Right lung (tissue), 10 donors: ENCODE data around the gene KCNMB1. TPM values are rescaled to one million over a fixed set of nuclear protein-coding genes. Genes with fewer than 3 reads are reported as not detected.

Experiments
- DNase-seq, 2 donors: peaks; one replicate each; pipeline ENCODE4 v3.0.0-alpha.2; 2013
- long read RNA-seq, 8 donors: transcript quantifications; one replicate each; lab custom pipeline, GENCODE V29; 2026
- polyA plus RNA-seq, 5 donors: library from polyadenylated mRNA; unstranded; fragments of 120-200 nt; gene quantifications; one replicate each; pipeline versions ENCODE4 v1.2.1 to v1.2.3, GENCODE V29; 2013; ENCODE audit warnings: inconsistent platforms in 1 of 5, low replicate concordance in 1 of 5; ENCODE audit not compliant: insufficient read length in 5 of 5, insufficient read depth in 1 of 5

KCNMB1 gene, protein sequence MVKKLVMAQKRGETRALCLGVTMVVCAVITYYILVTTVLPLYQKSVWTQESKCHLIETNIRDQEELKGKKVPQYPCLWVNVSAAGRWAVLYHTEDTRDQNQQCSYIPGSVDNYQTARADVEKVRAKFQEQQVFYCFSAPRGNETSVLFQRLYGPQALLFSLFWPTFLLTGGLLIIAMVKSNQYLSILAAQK
- polyA plus RNA-seq = 1 to 10 TPM in 4 of 5 donors, under 1 TPM in 1; 0.60 to 2.7 (median 1.2) TPM
- long read RNA-seq, donor 1, full-length matches to known transcripts = 1 of 1 reads
- long read RNA-seq, donor 1, partial matches to known transcripts = 0 of 1 reads
- long read RNA-seq, donor 1, other reads (novel, unspliced or antisense) = 0 of 1 reads
- long read RNA-seq, donor 2, full-length matches to known transcripts = 6 of 6 reads
- long read RNA-seq, donor 2, partial matches to known transcripts = 0 of 6 reads
- long read RNA-seq, donor 2, other reads (novel, unspliced or antisense) = 0 of 6 reads
- long read RNA-seq, donor 3, full-length matches to known transcripts = 6 of 6 reads
- long read RNA-seq, donor 3, partial matches to known transcripts = 0 of 6 reads
- long read RNA-seq, donor 3, other reads (novel, unspliced or antisense) = 0 of 6 reads
- long read RNA-seq, donor 4 = 0 reads
- long read RNA-seq, donor 5, full-length matches to known transcripts = 1 of 1 reads
- long read RNA-seq, donor 5, partial matches to known transcripts = 0 of 1 reads
- long read RNA-seq, donor 5, other reads (novel, unspliced or antisense) = 0 of 1 reads
- long read RNA-seq, donor 6, full-length matches to known transcripts = 5 of 5 reads
- long read RNA-seq, donor 6, partial matches to known transcripts = 0 of 5 reads
- long read RNA-seq, donor 6, other reads (novel, unspliced or antisense) = 0 of 5 reads
- long read RNA-seq, donor 7 = 0 reads
- long read RNA-seq, donor 8, full-length matches to known transcripts = 1 of 1 reads
- long read RNA-seq, donor 8, partial matches to known transcripts = 0 of 1 reads
- long read RNA-seq, donor 8, other reads (novel, unspliced or antisense) = 0 of 1 reads

DNA sequence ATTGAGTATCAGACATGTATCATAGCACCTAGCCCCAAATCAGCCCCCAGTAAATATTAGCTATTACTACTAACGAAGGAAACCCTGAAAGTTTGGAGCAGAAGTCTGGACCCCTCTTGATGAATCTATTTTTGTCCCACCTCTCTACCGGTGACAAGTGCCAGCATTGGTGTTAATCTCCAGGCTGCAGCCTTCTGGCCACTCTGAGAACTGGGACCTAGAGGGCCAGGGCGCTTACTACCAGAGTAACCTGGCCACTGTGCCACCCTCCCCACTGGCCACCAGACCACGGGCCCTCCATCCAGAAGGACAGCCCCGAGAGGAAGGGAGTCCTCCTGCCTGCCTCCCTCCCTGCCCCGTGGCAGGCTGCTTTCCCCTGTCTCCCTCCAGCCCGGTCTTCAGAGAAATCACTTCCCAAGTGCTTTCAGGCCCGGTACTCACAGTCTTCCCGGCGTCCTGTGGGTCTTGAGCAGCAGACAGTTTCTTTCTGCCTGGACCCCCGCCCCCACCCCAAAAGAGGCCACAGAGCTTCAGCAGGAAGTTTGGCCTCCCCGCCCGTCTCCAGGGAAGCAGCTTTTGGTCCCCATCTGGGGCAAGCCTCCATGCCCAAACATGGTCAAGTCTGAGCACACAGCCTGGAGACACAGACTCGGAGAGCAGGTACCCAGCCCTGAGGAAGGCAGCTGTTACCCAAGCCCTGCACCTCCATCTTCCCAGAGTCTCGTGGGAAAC is at the start of gene KCNMB1:
Gene KCNMB1 (minus strand): TSS at position 550 of the 732 bp plus-strand sequence. CDS start 3,920 bp downstream, outside the sequence.
- DNase-seq = peak in 1 of 2 donors; percentile 11

DNA sequence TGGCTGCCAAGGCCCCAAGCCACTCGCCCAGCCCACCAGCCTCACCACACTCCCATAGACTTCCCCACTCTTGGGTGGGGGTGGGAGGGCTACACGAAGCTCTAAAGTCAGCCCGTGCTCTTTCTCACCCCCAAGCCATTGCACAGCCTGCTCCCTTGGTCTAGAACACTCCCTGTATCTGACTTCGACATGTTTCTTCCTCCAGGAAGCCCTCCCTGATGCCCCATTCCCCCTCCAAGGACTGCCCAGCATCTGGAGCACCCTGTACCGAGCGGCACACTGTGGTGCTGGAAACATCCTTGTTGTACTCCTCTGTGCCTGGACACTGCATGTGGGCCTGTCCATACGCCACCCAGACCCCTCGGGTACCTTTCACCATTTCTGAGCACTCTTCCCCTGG is 49.4 kb upstream of the KCNMB1 start:
- DNase-seq = no peak

DNA sequence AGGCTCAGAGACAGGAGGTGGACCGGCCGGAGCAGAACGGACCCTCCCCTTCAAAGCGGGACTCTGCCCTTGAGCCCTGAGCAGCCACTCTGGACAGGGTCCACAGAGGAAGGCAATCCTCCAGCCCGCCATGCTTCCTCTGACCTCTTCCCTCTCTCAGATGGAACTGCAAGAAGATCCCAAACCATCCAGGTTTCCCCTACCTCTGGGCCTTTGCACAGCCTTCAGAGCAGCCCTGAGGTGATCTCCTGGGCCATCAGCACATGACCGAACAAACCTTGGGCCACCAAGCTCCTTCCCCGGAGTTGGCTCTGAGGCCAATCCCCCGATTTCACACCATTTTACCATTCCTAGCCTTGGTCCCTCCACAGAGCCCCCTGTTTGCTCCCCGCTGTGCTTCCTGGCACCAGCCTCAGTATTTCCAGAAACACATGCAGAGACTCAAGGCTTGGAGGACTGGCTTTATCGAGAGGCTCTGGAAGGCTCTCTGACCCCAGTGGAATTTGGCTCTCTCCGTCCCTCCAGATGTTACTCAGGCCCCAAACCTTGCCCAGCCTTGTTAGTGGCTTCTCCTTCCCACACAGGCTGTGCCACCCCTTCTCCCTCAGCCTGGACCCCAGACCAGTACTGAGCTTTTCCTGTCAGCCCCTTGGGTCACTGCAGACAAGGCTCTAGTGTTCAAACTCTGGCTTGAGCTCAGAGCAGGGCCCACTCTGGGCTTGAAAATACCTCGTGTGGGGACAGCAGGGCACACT is 48.6 kb upstream of the KCNMB1 start:
- DNase-seq = no peak

DNA sequence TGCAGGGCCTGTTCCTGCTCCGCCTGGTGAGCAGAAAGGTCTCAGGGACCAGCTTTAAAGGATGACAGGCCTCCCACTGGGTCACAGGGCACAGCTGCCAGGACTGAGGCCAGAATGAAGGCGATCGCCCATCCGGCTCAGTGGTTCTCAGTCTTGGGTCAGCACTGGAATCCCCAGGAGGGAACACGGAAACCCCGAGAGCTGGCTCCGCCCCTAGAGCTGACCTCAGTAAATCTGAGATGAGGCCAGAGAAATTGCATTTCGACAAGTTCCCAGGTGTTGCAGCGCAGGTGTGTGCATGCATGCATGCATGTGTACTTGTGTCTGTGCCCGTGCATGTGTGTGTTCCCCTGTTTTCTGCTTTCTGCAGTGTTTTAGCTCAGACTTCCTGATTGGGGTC is 47.2 kb upstream of the KCNMB1 start:
- no peak for DNase-seq

DNA sequence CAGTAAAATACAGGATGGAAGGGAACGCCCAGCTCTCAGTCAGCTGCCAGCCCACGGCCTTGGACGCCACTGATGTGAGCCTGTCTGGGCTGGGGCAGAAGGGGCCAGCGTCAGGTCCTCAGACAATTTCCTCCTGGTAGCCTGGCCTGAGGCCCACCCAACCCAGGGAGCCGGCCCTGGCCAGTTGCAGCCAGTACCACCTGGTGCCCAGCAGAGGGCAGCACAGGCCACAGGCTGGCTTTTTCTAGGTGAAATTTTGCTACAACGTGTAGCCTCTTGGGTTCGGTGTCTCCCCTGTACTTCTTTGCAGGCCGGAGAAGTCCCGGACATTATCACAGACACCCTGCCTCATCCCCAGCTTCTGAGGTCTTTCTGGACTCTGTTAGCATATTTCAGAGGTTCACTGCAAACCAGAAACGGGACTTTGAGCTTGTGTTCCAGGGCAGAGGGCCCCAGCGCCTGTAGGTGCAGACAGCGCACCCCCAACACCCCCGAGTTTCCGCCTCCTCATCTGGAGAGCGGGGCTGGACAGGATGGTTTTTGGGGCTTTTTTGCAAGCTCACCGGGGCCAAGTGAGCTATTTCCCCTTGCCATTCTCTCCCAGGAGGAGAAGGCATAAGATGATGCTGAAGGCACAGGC is 45.9 kb upstream of the KCNMB1 start:
- peak; percentile 45 to 67 for DNase-seq

DNA sequence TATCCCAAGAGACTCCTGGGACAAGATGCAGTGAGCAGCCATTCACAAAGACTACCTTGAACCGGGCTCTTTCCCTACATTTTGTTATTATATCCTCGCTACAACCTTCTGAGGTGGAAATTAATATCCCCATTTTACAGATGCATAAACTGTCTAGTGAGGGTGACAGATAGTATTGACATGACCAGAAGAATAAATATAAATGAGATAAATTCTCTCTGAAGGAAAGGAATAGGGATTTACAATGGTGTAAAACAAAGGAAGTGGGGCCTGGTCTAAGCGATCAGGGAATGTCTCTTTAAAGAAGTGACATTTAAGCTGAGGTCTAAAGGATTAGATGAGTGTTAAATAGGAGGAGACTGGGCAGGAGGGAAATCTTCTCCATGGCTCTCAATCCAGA is 43.5 kb upstream of the KCNMB1 start:
- DNase-seq = no peak

DNA sequence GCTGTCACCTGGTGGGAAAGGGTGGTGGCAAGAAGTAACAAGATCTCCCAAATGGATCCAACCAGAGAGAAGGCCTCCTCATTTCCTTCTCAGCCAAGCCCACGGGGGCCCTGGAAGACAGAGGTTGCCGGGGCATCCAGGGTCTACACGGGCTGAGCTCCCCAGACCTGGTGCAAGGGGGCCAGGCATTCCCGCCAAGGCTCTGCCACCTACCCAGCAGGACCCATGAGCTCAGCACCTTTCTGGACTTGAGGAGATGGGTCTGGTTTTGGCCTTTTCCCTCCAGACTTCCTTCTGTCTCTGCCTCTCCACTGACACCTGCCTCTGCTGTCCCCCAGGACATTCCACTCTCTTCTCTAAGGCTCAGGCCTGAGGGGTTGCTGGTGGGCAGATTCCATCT is 42.4 kb upstream of the KCNMB1 start:
- no peak for DNase-seq

DNA sequence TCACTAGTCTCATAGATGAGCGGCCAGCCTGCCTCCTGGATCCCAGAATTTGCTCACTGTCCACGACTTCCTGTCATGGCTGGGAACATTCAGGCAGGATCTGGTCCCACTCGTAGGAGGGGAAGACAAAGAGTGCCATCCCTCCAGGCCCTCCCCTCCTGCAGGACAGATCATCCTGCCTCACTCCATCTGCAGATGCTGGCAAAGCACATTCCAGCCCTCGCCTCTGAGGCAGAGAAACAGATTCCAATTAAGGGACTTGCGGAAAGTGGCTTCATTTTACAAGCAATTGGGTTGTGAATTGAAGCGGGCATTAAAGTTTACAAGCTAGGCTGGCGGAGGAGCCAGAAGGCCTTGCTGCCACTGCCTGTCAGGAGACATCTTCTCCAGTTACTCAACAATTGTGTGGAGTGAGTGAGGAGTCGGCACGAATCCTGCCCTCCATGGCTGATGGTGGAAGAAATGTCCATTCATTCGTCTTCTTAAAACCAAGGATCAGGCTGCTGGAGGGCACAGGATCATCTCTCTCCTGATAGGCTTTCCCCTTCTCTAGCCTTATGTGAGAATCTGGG is 41.8 kb upstream of the KCNMB1 start:
- no peak for DNase-seq

DNA sequence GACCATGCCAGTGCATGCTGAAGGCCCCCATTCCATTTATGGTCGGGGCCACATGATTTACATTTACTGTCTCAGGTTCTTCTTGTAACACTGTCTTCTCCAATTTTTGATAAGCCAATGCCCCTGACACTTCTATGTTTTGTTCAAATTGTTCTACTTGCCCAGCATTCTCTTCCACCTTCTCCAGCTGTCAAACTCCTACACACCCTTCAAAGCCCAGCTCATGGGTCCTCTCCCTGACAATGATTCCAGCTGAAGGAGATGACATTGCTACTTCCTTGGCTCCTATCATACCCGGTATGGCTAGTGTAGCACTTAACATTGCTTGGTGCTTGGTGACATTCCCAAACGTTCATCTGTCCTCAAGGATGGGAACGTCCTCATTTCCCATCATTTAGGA is 41.1 kb upstream of the KCNMB1 start:
- DNase-seq = no peak

DNA sequence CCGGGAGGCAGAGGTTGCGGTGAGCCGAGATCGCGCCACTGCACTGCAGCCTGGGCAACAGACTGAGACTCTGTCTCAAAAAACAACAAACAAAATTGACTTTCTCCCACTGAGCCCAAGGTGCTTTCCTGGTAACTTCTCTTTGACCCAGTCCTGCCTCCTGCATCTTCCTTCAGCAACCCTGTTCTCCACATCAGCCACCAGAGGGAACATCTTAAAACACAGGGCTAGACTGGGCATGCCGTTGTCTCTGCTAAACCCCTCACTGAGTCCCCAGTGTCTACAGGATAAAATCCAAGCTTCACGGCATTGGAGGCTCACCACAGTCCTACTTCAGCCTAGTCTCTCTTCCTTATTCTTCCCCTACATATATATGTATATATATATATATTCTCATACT is 39.8 kb upstream of the KCNMB1 start:
- DNase-seq = no peak

DNA sequence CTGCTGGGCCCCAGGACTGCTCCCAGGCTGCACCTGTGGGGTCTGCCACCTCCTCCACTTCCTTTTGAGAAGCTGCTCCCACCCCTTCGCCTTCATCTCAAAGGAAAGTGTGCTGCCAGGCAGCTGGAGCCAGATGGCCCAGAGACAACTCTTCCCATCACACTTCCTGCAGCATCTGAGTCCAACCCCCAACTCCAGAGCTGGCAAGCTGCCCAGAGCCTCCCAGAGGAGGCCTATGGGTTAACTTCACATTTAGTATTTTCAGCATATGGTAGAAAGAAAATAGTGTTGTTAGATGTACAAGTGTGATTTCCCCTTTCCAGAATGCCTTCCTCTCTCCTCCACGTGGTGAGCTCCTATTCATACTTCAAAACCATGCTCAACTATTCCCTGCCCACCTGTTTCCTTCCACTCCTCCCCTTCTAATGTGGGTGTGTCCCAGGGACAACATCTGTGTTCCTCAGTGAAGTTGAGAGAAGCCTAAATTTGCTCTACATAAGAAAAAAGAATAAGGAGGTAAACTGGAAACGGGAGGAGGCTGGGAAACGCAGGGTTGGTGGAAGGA is 38.6 kb upstream of the KCNMB1 start:
- DNase-seq = peak; percentile 90

DNA sequence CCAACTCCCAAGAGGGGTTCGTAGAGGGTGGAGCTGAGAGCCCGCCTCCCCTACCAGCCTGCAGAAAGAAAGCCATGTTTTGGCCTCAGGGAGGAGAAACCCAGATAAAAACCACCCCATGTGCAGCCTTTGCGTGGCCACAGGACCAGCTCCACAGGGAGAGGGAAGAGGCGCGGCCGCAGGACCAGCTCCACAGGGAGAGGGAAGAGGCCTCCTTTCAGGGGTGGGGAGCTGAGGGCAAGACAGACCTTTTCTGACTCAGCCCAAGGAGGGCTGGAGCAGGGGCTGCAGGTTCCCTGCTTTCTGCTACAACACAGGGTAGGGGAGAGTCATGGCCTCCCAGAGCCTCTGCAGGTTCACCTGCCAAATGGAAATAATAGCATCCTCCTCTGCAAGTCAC is 37.6 kb upstream of the KCNMB1 start:
- no peak for DNase-seq

DNA sequence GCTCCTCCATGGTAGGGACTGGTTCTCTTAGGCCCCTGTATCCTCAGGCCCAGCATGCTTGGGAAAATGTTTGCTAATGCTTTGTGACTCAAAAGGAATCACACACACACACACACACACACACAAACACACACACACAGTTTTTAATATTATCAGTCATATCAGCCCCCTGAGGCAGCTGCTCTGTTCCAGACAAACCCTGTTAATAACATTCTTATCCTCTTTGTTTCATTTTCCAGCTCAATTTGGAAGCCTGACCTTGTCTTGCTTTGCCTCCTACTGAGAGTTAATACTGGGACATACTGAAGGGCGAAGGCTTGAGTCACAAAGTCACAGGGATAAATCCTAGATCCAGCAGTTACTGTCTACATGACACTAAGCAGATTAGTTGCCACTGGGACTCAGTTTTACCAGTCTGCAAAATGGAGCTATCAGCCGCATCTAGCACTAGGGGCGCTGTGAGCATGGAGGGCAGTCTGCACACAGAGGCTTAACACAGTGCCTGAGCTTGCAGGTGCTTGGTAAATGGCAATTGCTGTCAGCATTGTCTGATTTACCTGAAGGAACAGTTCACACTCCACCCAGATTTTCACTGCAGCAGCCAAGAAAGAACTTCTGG is 37.1 kb upstream of the KCNMB1 start:
- no peak for DNase-seq

DNA sequence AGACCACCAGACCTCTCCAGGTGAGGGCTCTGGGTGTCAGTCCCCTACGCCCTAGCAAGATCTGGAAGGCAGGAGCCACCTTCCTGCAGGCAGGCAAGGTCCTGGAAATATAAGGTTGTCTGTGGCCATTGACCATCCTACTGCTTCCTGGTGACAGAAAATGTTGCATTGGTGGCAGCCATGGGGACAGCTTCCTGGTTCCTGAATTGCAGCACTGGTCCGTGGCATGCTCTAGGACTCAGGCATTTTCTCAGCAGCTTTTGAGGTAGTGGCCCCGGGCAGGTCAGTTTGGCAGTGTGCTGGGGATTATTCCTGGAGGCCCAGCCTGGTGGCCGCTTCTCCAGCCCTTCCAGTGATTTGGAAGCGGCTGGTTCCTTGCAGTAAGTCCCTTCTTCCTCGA is 36.6 kb upstream of the KCNMB1 start:
- DNase-seq = no peak

DNA sequence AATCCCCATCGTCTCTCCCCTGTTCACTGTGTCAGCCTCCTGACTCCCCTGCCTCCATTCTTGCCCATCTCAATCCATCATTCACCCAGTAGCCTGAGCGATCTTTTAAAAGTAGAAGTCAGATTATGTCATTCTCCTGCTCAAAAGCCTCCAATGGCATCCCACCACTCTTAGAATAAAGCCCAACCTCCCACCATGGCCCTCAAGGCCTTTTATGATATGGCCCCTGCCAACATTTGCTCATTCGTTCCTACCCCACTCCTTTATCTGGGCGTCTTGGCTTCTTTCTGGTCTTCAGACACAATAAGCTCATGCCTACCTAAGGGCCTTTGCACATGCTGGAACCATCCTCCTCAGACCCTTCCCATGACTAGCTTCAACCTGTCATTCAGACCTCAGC is 35.5 kb upstream of the KCNMB1 start:
- DNase-seq = no peak

DNA sequence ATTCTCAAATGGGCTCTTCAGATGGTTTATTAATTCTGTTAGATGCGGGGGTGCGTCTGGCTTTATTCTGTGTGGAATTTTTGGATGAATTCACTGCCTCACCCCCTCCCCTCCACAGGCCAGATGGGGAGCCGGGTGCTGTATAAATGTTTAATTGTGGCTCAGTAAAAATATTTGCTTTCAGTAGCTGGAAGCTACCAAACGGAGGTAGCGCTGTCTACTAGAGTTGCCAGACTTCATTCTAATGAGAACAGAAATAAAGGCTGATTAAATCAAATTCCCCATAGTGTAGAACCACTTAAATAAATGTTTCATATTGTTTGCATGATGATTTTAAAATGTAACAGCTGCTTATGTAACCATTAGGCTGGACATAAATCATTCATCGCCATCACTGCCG is 34.5 kb upstream of the KCNMB1 start:
- no peak for DNase-seq

DNA sequence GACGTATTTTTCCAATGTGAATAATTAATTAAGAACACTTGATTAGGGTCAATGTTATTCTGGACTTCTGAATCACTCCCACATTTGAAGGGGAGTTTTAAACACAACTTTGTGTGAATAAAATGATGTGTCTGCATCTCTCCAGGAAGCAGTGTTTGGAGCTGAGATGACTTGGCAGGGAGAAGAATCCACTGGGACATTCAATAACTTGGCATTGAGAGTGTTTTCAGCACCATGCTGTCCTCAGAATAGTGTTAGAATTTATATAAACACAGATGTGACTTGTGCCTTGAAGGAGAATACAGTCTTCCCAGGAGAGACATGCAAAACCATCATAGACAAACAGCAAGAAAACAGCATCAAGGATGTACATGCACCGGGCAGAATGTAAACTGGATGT is 32.7 kb upstream of the KCNMB1 start:
- peak in 1 of 2 donors; percentile 26 for DNase-seq

DNA sequence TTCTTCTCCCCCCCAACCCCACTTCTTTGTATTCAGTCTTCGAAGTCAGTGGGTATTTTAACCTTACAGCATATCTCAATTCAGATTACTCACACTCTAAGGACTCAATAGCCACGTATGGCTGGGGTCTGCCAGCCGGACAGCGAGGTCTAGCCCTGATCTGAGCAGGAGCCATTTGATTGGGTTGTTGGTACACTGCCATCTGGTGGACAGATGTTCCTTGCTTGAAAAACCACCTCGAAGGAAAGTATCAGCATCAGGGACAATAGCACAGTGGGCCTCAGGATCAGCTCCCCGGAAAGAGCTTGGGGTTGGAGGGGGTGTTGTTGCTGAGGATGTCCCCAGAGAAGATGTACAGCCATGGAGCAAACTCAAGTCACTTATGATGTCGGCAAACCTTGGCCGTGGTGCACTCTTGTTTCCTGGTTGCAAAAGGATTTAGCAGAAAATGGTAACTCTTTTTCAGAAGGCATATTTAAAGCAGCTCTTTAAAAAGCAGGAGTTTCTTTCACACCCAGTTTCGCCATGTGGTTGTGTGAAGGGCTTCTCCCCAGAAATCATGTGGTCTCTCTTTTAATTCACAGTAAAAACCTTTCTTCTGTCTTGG is 31.7 kb upstream of the KCNMB1 start:
- peak; percentile 42 to 59 for DNase-seq

DNA sequence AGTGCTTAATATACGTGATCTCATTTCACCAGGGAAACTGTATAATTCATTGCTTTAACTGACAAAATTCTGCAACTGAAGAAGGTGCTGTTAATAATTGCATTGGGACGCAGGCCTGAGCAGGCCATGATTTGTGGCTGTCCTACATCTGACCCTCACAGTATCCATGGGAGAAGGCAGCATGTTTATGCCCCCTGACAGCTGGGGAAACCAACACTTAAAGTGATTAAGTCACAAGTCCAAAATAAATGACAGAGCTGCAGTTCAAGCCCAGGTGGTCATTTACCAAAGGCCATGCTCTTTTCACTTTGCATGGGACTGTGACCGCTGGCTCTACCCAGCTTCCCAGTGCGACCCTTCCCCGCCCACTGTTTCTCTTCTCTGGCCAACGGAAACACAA is 30.5 kb upstream of the KCNMB1 start:
- no peak for DNase-seq
